HepG2 (cell line): Measurements from ENCODE around the gene NLRP12. TPM values are rescaled to one million over a fixed set of nuclear protein-coding genes. Genes with fewer than 3 reads are reported as not detected.

Experiments used
- ATF7 ChIP-seq, 2 experiments: fragments of 450-650 bp in 1 of 2; sonication (generic) in 1 of 2; formaldehyde crosslinking in 1 of 2; IDR thresholded peaks; 2 replicates each; pipeline versions ENCODE4 v1.4.0 to v1.6.1; 2016 to 2020; ENCODE audit warnings: antibody characterized with exemption in 1 of 2, mild to moderate bottlenecking in 1 of 2, missing genetic modification reagents in 1 of 2
- GABPA ChIP-seq, 2 experiments: IDR thresholded peaks; 2 replicates each; pipeline ENCODE4 v1.6.1; 2011 to 2016; ENCODE audit warnings: low read depth in 2 of 2, low read length in 1 of 2, missing biosample characterization in 1 of 2, missing genetic modification characterization in 1 of 2
- GLMP ChIP-seq: sonication (generic); formaldehyde crosslinking; IDR thresholded peaks from 2 replicates; pipeline ENCODE4 v1.9.0; 2021; ENCODE audit warnings: missing genetic modification reagents, mild to moderate bottlenecking, borderline replicate concordance
- HNF4A ChIP-seq: sonication (generic); formaldehyde crosslinking; IDR thresholded peaks from 2 replicates; pipeline ENCODE4 v1.4.0; 2020; ENCODE audit warnings: missing genetic modification reagents
- HNRNPLL ChIP-seq: fragments of 200-400 bp; formaldehyde crosslinking; IDR thresholded peaks from 2 replicates; pipeline ENCODE4 v1.6.1; 2017; ENCODE audit warnings: mild to moderate bottlenecking, low read depth, low read length; ENCODE audit not compliant: poor library complexity, severe bottlenecking
- IRF9 ChIP-seq: sonication (generic); formaldehyde crosslinking; IDR thresholded peaks from 2 replicates; pipeline ENCODE4 v1.8.0; 2022; ENCODE audit warnings: missing genetic modification reagents, mild to moderate bottlenecking, borderline replicate concordance
- MAF1 ChIP-seq: sonication (generic); formaldehyde crosslinking; IDR thresholded peaks from 2 replicates; pipeline ENCODE4 v1.5.0; 2020; ENCODE audit warnings: missing genetic modification reagents, borderline replicate concordance
- MAX ChIP-seq: IDR thresholded peaks from 2 replicates; pipeline ENCODE4 v1.6.1; 2012; ENCODE audit warnings: inconsistent platforms
- MEIS1 ChIP-seq: sonication (generic); formaldehyde crosslinking; IDR thresholded peaks from 2 replicates; pipeline ENCODE4 v1.9.0; 2021; ENCODE audit warnings: mild to moderate bottlenecking, missing genetic modification reagents, moderate library complexity, borderline replicate concordance
- MXD1 ChIP-seq: sonication (generic); formaldehyde crosslinking; IDR thresholded peaks from 2 replicates; pipeline ENCODE4 v1.4.0; 2020; ENCODE audit warnings: mild to moderate bottlenecking, missing genetic modification reagents
- NR2F6 ChIP-seq, 2 experiments: IDR thresholded peaks; 2 replicates each; pipeline ENCODE4 v1.6.1; 2016; ENCODE audit warnings: antibody characterized with exemption in 1 of 2, mild to moderate bottlenecking in 1 of 2
- PAX8 ChIP-seq: sonication (generic); formaldehyde crosslinking; IDR thresholded peaks from 2 replicates; pipeline ENCODE4 v1.8.0; 2022; ENCODE audit warnings: mild to moderate bottlenecking, missing genetic modification reagents, borderline replicate concordance
- PREB ChIP-seq: sonication (generic); formaldehyde crosslinking; IDR thresholded peaks from 2 replicates; pipeline ENCODE4 v1.4.0; 2020; ENCODE audit warnings: missing genetic modification reagents
- RAD21 ChIP-seq: fragments of 450-650 bp; formaldehyde crosslinking; IDR thresholded peaks from 2 replicates; pipeline ENCODE4 v1.5.0; 2020; ENCODE audit warnings: mild to moderate bottlenecking
- RBFOX2 ChIP-seq: fragments of 200-400 bp; formaldehyde crosslinking; IDR thresholded peaks from 2 replicates; pipeline ENCODE4 v1.6.1; 2017; ENCODE audit warnings: low read depth, mild to moderate bottlenecking, low read length
- RBM22 ChIP-seq: fragments of 200-400 bp; formaldehyde crosslinking; optimal IDR thresholded peaks from 2 replicates; pipeline ENCODE3; 2017; ENCODE audit warnings: mild to moderate bottlenecking, low read length, moderate library complexity
- TARDBP ChIP-seq: sonication (generic); formaldehyde crosslinking; IDR thresholded peaks from 2 replicates; pipeline ENCODE4 v1.8.0; 2022; ENCODE audit warnings: mild to moderate bottlenecking, missing genetic modification reagents
- TFDP2 ChIP-seq: sonication (generic); formaldehyde crosslinking; IDR thresholded peaks from 2 replicates; pipeline ENCODE4 v1.4.0; 2020; ENCODE audit warnings: missing genetic modification reagents
- ZNF256 ChIP-seq: sonication (generic); formaldehyde crosslinking; conservative IDR thresholded peaks from 2 replicates; pipeline ENCODE4 v1.4.0; 2020; ENCODE audit warnings: missing genetic modification reagents
- ZNF589 ChIP-seq: sonication (generic); formaldehyde crosslinking; conservative IDR thresholded peaks from 2 replicates; pipeline ENCODE4 v1.8.0; 2022; ENCODE audit warnings: mild to moderate bottlenecking, moderate library complexity, missing genetic modification reagents
- ZNF782 ChIP-seq: sonication (generic); formaldehyde crosslinking; IDR thresholded peaks from 2 replicates; pipeline ENCODE4 v1.4.0; 2020; ENCODE audit warnings: missing genetic modification reagents, mild to moderate bottlenecking, borderline replicate concordance
- polyA plus RNA-seq, 8 experiments: library from polyadenylated mRNA; depleted of rRNA in 3 of 8; stranded (reverse) in 7 of 8; unstranded in 1 of 8; fragments of >200 nt; fragmentation: Illumina TruSeq in 4 of 8; extraction: Trizol in 4 of 8; gene quantifications; 2 replicates each; pipeline versions ENCODE4 v1.2.1 to v1.2.3, GENCODE V29; 2011 to 2016; ENCODE audit warnings: low read depth in 4 of 8, missing spikeins in 1 of 8, mixed read lengths in 1 of 8; ENCODE audit not compliant: insufficient read depth in 1 of 8
- total RNA-seq, 5 experiments: library from RNA; depleted of rRNA; stranded (reverse); fragments of >200 nt; fragmentation: Illumina TruSeq; extraction: Trizol; gene quantifications; 2 replicates each; pipeline ENCODE4 v1.2.3, GENCODE V29; 2016; ENCODE audit warnings: low read depth in 1 of 5

The NLRP12 gene
- total and polyA plus RNA-seq, 2 of the 13 experiments (the other 11 are each of a cell fraction or from before 2014, with no cell fraction given) = 0.15 to 0.20 TPM

GRCh38 chr19:53868892-53869804 lies 45.0 kb upstream of the NLRP12 start (continued):
- peak; percentile 79 for TF ChIP-seq MXD1 (CRISPR knock-in tag)
- no peak for TF ChIP-seq ZNF782 (CRISPR knock-in tag)
- TF ChIP-seq ZNF256 (CRISPR knock-in tag) = peak; percentile 49; the same call in 1 of the 2 replicates
- no peak for TF ChIP-seq PREB (CRISPR knock-in tag)
- peak; percentile 14 for TF ChIP-seq RBM22
- peak; percentile 17; the same call in 1 of the 2 replicates for TF ChIP-seq HNF4A (CRISPR knock-in tag)
- no peak; the same call in 1 of the 2 replicates for TF ChIP-seq NR2F6 (IDR thresholded peaks at IDR 0.05)
- peak; percentile 73 for TF ChIP-seq NR2F6 (CRISPR knock-in tag; IDR thresholded peaks at IDR 0.05)
- no peak for TF ChIP-seq MAF1 (CRISPR knock-in tag)
- peak; percentile 39; the same call in 1 of the 2 replicates for TF ChIP-seq GABPA (IDR thresholded peaks at IDR 0.05; ENCODE audit: low read depth, low read length)
- TF ChIP-seq GABPA (CRISPR knock-in tag; IDR thresholded peaks at IDR 0.05; ENCODE audit: low read depth) = peak; percentile 77
- peak; percentile 92 for TF ChIP-seq RBFOX2
- peak; percentile 48; the same call in 1 of the 2 replicates for TF ChIP-seq TARDBP (CRISPR knock-in tag)
- peak; percentile 40 for TF ChIP-seq HNRNPLL
- peak; percentile 81; the same call in 1 of the 2 replicates for TF ChIP-seq IRF9 (CRISPR knock-in tag)
- no peak; the same call in 1 of the 2 replicates for TF ChIP-seq TFDP2 (CRISPR knock-in tag)
- peak; percentile 49 for TF ChIP-seq MAX
- TF ChIP-seq RAD21 (CRISPR knock-in tag) = peak; percentile 49
- no peak for TF ChIP-seq GLMP (CRISPR knock-in tag)
- peak; percentile 61; the same call in 1 of the 2 replicates for TF ChIP-seq MEIS1 (CRISPR knock-in tag)
- TF ChIP-seq PAX8 (CRISPR knock-in tag) = no peak
- no peak for TF ChIP-seq ZNF589 (CRISPR knock-in tag)
- TF ChIP-seq ATF7 (IDR thresholded peaks at IDR 0.05) = no peak
- no peak for TF ChIP-seq ATF7 (CRISPR knock-in tag; IDR thresholded peaks at IDR 0.05)
